Measurements from ENCODE around the gene PUS1. TPM values are rescaled to one million over a fixed set of nuclear protein-coding genes. Genes with fewer than 3 reads are reported as not detected.
A peak's percentile ranks its signal among the peaks of the same experiment; 100 is the strongest.

Gene PUS1
- total RNA-seq, 2 donors from 2014 or later, result 11.2 to 33.6 TPM

DNA sequence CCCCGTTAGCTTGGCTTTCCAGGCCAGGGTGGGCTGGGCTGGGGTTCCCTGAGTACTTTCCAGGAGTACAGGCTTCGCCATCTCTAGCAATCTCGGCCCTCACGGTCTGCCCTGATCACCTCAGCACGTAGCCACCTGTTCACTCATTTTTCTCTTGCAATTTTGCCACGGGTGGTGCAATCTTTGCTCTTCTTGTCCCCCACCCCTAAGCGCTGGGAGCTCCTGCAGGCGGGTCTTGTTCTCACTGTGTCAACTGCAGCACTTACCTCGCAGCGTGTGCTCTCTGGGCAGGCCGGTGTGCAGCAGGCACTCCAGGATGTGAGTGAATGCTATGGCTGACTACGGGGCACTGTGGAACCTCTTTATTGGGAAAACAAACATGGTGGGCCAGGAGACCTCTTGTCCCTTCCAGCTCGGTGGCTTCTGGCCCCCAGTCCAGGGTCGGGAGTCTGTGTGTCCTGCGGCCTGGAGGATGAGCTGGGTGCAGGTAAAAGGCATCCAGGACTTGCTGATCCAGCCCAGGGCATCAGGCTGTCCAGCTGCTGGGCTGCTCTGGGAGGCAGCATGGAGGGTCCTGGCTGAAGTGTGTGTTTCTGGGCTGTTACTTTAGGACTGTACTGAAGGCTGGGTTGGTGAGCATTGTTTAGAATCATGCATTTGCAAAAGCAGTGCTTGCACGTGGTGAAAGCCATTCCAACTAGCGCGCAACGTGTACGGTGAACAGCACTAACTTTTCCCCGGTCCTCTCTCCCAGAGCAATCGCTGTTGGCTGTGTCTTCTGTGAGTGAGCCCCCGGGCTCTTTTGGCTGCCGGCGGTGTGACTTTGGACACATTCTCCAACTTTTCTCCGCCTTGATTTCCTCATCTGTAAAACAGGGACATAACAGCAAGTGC lies 36.1 kb upstream of the PUS1 start:
- peak overlapping the region in 1 of 4 donors; percentile 100 for H3K27ac ChIP-seq
- TF ChIP-seq, protein P1, sequence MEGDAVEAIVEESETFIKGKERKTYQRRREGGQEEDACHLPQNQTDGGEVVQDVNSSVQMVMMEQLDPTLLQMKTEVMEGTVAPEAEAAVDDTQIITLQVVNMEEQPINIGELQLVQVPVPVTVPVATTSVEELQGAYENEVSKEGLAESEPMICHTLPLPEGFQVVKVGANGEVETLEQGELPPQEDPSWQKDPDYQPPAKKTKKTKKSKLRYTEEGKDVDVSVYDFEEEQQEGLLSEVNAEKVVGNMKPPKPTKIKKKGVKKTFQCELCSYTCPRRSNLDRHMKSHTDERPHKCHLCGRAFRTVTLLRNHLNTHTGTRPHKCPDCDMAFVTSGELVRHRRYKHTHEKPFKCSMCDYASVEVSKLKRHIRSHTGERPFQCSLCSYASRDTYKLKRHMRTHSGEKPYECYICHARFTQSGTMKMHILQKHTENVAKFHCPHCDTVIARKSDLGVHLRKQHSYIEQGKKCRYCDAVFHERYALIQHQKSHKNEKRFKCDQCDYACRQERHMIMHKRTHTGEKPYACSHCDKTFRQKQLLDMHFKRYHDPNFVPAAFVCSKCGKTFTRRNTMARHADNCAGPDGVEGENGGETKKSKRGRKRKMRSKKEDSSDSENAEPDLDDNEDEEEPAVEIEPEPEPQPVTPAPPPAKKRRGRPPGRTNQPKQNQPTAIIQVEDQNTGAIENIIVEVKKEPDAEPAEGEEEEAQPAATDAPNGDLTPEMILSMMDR (IDR thresholded peaks at IDR 0.05), result no peak
- no peak for TF ChIP-seq POLR2A (IDR thresholded peaks at IDR 0.05)
- no peak overlapping the region for H3K4me3 ChIP-seq
- no peaks in the 10 kb centered on the region for H3K36me3 ChIP-seq (replicated peaks in 1 of 2; ENCODE audit: insufficient read depth in 1 of 2, low read depth in 2 of 2)
- DNase-seq, result no peak
- peaks cover 21% of the 10 kb centered on the region for H3K4me1 ChIP-seq
- intact Hi-C loops (cut with DNase I), result no loop called here
- no peaks in the 10 kb centered on the region for H3K27me3 ChIP-seq
- no peaks in the 10 kb centered on the region for H3K9me3 ChIP-seq
- ATAC-seq, result no peak
- WGBS, 2 donors, result 75 to 78% methylated on average over 21 to 25 of the region's 26 CpGs

DNA sequence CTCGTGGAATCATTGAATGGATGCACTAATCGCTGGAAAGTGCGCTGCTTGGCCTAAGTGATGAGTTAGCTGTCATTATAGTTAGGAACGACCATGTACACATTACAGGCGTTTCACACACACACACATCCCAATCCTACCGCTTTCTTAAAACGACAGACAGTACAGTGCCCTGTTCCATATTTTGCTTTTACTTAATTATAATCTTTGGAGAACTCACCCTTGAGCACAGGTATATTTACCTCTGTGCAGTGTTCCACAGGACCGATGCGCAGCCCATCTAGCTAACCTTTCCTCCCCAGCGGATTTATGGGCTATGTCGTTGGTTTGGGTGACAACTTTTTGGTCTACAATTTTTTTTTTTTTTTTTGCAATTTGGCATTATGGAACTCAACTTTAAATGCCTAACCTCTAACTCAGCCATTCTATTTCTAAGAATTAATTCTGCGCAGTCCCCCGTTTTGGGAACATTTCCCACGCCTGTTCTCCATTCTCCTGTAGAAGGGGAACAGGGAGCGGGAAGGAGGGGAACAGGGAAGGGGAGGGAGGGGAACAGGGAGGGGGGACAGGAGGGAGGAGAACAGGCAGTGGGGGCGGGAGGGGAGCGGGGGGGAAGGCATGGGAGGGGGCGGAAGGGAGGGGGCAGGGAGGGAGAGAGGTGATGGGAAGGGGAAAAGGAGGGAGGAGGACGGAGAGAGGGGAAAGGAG lies 35.3 kb upstream of the PUS1 start:
- TF ChIP-seq, protein P1 (IDR thresholded peaks at IDR 0.05), result no peak
- TF ChIP-seq POLR2A (IDR thresholded peaks at IDR 0.05), result no peak
- intact Hi-C loops (cut with DNase I), result no loop called here
- DNase-seq (no peak), ATAC-seq (no peak)
- Histone ChIP-seq H3K27me3 (no peaks in the 10 kb centered on the region), H3K4me3 (no peak overlapping the region), H3K9me3 (no peaks in the 10 kb centered on the region), H3K27ac (peak overlapping the region in 3 of 4 donors; percentile 39 to 100 (median 98)), H3K36me3 (replicated peaks in 1 of 2; ENCODE audit: insufficient read depth in 1 of 2, low read depth in 2 of 2) (no peaks in the 10 kb centered on the region), H3K4me1 (peaks cover 29% of the 10 kb centered on the region)
- WGBS, 2 donors, result 36 to 41% methylated on average over 16 to 18 of the region's 19 CpGs

DNA sequence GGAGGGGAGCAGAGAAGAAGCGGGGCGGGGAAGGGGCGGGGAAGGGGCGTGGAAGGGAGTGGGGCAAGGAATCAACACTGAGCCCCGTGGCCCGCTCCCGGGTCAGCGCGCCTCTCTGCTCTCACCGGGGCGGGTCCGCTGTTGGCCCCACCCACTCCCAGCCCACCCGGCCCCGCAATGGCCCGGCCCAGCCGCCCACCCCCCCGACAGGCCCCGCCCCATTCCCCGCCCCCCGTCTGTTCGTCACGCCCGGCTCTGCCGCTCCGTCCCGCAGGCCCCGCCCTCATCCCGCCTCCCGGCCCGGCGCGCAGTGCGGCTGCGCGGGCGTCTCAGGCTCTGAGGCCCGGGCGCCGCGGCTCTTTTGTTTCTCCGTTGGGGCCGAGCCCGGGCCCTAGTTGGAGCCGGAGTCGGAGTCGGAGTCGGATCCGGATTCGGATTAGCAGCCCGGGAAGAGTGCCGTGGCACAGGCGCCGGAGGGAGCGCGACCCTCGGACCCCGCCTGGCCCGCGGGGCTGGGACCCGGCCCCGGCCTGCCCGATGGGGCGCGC lies 34.7 kb upstream of the PUS1 start, which contains the start of gene ULK1:
Gene ULK1, plus strand, starts transcription at position 310 of the 548 bp plus-strand sequence. CDS start 380 bp downstream, outside the sequence.
- TF ChIP-seq, protein P1 (IDR thresholded peaks at IDR 0.05), result no peak
- TF ChIP-seq POLR2A (IDR thresholded peaks at IDR 0.05), result peak; percentile 91 to 93 (median 92)
- DNase-seq (peak; percentile 95 to 97 (median 96)), ATAC-seq (peak; percentile 51)
- Histone ChIP-seq H3K4me1 (peaks cover 35% of the 10 kb centered on the region), H3K9me3 (no peaks in the 10 kb centered on the region), H3K36me3 (replicated peaks in 1 of 2; ENCODE audit: insufficient read depth in 1 of 2, low read depth in 2 of 2) (no peaks in the 10 kb centered on the region), H3K27ac (peak within 1 kb of the TSS; percentile 98 to 100 (median 100)), H3K4me3 (peak within 1 kb of the TSS; percentile 3 to 63), H3K27me3 (no peaks in the 10 kb centered on the region)
- 1% methylated on average over 12 to 40 of the region's 64 CpGs for WGBS, 2 donors
- intact Hi-C loops (cut with DNase I), result no loop called here

DNA sequence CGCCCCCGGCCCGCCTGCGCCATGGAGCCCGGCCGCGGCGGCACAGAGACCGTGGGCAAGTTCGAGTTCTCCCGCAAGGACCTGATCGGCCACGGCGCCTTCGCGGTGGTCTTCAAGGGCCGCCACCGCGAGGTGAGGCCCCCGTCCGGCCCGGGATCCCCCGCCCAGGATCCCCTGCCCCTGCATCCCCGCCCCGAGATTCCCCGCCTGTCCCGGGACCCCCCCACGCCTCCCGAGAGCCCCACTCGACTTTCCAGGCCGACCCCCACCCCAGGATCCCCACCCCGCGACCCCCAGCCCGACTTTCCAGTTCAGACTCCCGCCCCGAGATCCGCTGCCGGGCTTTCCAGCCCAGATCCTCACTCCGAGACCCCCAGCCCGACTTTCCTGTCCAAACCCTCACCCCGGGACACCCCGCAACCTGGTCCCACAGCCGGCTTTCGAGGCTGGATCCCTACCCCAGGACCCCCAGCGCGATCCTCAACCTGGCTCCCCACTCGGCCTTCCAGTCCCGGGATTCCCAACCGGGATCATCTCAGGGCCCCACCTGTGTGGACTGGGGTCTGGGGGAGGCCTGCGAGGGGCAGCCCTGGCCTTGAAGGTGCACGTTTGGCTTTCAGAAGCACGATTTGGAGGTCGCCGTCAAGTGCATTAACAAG lies 34.0 kb upstream of the PUS1 start:
- intact Hi-C loops (cut with DNase I), result no loop called here

More for the DNA sequence above, 34.0 kb upstream of the PUS1 start:
- no peaks in the 10 kb centered on the region for H3K9me3 ChIP-seq
- H3K4me3 ChIP-seq, result peak overlapping the region; percentile 3 to 63
- H3K27ac ChIP-seq, result peak overlapping the region; percentile 98 to 100 (median 100)
- ATAC-seq, result no peak
- TF ChIP-seq POLR2A (IDR thresholded peaks at IDR 0.05), result no peak
- TF ChIP-seq, protein P1 (IDR thresholded peaks at IDR 0.05), result no peak
- peaks cover 42% of the 10 kb centered on the region for H3K4me1 ChIP-seq
- peak in 1 of 4 donors; percentile 21 for DNase-seq
- no peaks in the 10 kb centered on the region for H3K36me3 ChIP-seq (replicated peaks in 1 of 2; ENCODE audit: insufficient read depth in 1 of 2, low read depth in 2 of 2)
- H3K27me3 ChIP-seq, result no peaks in the 10 kb centered on the region
- 1 to 2% methylated on average over 16 to 48 of the region's 54 CpGs for WGBS, 2 donors
